ENCODE measurements around the gene ELAPOR2.

- TF ChIP-seq, protein P1, sequence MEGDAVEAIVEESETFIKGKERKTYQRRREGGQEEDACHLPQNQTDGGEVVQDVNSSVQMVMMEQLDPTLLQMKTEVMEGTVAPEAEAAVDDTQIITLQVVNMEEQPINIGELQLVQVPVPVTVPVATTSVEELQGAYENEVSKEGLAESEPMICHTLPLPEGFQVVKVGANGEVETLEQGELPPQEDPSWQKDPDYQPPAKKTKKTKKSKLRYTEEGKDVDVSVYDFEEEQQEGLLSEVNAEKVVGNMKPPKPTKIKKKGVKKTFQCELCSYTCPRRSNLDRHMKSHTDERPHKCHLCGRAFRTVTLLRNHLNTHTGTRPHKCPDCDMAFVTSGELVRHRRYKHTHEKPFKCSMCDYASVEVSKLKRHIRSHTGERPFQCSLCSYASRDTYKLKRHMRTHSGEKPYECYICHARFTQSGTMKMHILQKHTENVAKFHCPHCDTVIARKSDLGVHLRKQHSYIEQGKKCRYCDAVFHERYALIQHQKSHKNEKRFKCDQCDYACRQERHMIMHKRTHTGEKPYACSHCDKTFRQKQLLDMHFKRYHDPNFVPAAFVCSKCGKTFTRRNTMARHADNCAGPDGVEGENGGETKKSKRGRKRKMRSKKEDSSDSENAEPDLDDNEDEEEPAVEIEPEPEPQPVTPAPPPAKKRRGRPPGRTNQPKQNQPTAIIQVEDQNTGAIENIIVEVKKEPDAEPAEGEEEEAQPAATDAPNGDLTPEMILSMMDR (IDR thresholded peaks at IDR 0.05) = peak in 2 of 3 donors; percentile 29 to 62
- TF ChIP-seq POLR2AphosphoS5 (IDR thresholded peaks at IDR 0.05) = no peak
- TF ChIP-seq POLR2A (IDR thresholded peaks at IDR 0.05) = no peak
Observed at GRCh38 chr7:87059525-87060287, at the start of gene ELAPOR2.
